ENCODE results near the gene SARDH. TPM values are rescaled to one million over a fixed set of nuclear protein-coding genes. Genes with fewer than 3 reads are reported as not detected.

Gene SARDH
- total RNA-seq, 1 donor from 2014 or later: 1.8 TPM

- no peak overlapping the region for H3K4me3 ChIP-seq (ENCODE audit: low read depth, low read length)
- DNase-seq (ENCODE audit: low read depth): no peak
Observed at GRCh38 chr9:133704711-133705181, 33.4 kb downstream of the SARDH start.

GRCh38 chr9:133703591-133704399, 34.4 kb downstream of the SARDH start:
- no peaks in the 10 kb centered on the region for H3K36me3 ChIP-seq (ENCODE audit: control insufficient read depth, insufficient read depth, low read length)
- DNase-seq (ENCODE audit: low read depth): no peak
- TF ChIP-seq CTCF (IDR thresholded peaks at IDR 0.05; ENCODE audit: insufficient read depth, low read length, poor library complexity, severe bottlenecking): no peak
- no peak overlapping the region for H3K4me3 ChIP-seq (ENCODE audit: low read depth, low read length)
- H3K27me3 ChIP-seq (ENCODE audit: control insufficient read depth, insufficient read depth, low read length): peaks cover 40% of the 10 kb centered on the region

More at GRCh38 chr9:133704711-133705181, 33.4 kb downstream of the SARDH start:
- H3K36me3 ChIP-seq (ENCODE audit: control insufficient read depth, insufficient read depth, low read length): no peaks in the 10 kb centered on the region
- peaks cover 44% of the 10 kb centered on the region for H3K27me3 ChIP-seq (ENCODE audit: control insufficient read depth, insufficient read depth, low read length)
- no peak for TF ChIP-seq CTCF (IDR thresholded peaks at IDR 0.05; ENCODE audit: insufficient read depth, low read length, poor library complexity, severe bottlenecking)

DNA sequence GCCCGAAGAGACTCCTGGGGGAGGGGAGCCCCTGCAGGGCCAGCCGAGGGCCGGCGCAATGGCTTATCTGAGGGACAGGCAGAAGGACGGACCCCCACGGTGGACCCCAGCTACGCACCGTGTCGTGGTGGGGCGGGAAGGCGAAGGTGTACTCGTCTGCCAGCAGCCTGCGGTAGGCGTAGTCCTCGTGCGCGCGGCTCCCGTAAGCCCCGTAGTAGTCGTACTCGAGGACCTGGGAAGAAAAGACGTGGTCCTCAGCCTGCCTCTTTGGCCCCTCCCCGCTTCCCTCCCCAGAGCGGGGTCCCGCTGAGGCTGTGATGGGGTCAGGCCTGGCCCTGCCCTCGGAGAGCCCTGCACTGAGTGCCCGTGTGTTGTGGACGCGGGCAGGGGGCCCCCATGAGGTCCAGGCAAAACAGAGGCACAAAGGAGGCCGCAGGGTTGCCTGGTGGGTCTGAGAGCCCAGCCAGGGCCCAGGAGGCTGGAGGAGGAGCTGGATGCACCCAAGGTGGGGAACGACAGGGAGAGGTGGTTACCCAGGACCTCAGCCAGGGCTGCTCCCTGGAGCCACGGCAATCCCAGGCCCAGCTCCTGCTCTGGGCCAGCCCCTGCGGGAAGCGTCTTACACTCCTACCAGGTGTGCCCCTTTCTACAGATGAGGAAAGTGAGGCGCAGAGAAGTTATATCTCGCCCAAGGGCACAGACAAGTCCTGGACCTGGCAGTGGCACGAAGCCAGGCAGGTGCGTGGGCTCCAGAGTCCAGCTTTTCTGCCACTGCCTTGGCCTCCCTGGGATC, 35.2 kb downstream of the SARDH start:
- Histone ChIP-seq H3K36me3 (ENCODE audit: control insufficient read depth, insufficient read depth, low read length) (no peaks in the 10 kb centered on the region), H3K27me3 (ENCODE audit: control insufficient read depth, insufficient read depth, low read length) (peaks cover 36% of the 10 kb centered on the region), H3K4me3 (ENCODE audit: low read depth, low read length) (no peak overlapping the region)
- DNase-seq (ENCODE audit: low read depth): no peak
- no peak for TF ChIP-seq CTCF (IDR thresholded peaks at IDR 0.05; ENCODE audit: insufficient read depth, low read length, poor library complexity, severe bottlenecking)

DNA sequence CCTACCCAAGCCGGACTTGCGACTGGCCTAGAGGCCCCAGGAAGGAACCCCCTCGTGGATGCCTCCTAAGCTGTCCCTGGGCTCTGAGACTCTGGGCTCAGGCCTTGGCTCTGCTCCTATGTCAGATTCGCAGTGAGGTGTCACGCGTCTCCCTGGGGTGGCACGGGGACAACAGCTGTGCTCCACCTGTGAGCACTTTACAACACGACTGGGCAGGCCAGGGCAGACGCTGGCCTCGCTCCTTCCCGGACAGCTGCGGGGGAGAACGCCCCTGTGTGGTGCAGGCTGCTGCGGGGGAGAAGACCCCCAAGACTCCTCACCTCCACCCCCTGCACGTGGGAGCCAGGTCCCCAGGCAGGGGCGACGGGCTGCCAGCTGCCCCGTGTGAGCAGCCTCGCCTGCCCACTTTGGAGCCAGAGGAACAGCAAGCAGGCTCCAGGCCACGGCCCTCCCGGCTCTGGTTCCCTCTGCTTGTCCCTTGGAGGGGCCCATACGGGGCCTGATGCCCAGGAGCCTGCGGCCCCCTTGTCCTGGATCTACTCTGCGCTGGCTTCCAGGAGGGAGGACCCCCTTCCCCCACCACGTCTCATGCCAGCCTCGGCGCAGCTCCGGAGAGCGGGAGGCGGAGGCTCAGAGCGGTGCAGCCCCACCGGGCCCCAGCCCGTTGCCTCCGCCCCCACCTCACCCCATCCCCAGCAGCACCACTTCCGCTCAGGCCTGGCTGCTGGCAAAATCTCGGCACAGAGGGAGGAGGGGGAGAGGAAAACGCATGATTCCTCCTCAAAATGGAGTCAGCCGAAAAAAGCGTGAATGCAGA, 36.0 kb downstream of the SARDH start:
- Histone ChIP-seq H3K36me3 (ENCODE audit: control insufficient read depth, insufficient read depth, low read length) (no peaks in the 10 kb centered on the region), H3K4me3 (ENCODE audit: low read depth, low read length) (no peak overlapping the region), H3K27me3 (ENCODE audit: control insufficient read depth, insufficient read depth, low read length) (peaks cover 34% of the 10 kb centered on the region)
- no peak for DNase-seq (ENCODE audit: low read depth)
- TF ChIP-seq CTCF (IDR thresholded peaks at IDR 0.05; ENCODE audit: insufficient read depth, low read length, poor library complexity, severe bottlenecking): no peak

- Histone ChIP-seq H3K36me3 (ENCODE audit: control insufficient read depth, insufficient read depth, low read length) (no peaks in the 10 kb centered on the region), H3K4me3 (ENCODE audit: low read depth, low read length) (no peak overlapping the region), H3K27me3 (ENCODE audit: control insufficient read depth, insufficient read depth, low read length) (peaks cover 34% of the 10 kb centered on the region)
- TF ChIP-seq CTCF (IDR thresholded peaks at IDR 0.05; ENCODE audit: insufficient read depth, low read length, poor library complexity, severe bottlenecking): no peak
- no peak for DNase-seq (ENCODE audit: low read depth)
Observed at GRCh38 chr9:133701321-133701980, 36.7 kb downstream of the SARDH start.

Data from kidney epithelial cell (primary cell).